ENCODE data around the gene VENTX.

DNA sequence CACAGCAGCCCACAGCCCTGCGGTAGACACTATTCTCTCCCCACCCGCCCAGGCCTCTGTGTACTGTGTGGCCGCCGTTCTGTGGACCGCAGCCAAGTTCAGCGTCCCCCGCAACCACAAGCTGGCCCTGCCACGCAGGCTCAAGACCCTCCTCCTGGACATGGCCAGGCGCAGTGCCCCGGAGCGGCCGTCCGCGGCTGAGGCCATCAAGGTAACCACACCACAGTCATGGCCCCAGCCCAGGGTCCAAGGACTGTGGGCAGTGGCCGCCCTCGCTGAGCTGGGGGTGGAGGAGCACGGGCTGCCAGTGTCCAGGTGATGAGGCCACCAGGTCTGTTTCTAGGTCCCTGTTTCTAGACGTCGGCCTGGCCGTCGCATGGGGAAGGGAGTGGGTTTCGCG lies 42.0 kb upstream of the VENTX start:
- no peak for TF ChIP-seq RAD21 (IDR thresholded peaks at IDR 0.05; ENCODE audit: low read depth)
- no peak for TF ChIP-seq CEBPB (IDR thresholded peaks at IDR 0.05)
- TF ChIP-seq, protein P1, sequence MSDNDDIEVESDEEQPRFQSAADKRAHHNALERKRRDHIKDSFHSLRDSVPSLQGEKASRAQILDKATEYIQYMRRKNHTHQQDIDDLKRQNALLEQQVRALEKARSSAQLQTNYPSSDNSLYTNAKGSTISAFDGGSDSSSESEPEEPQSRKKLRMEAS (IDR thresholded peaks at IDR 0.05): no peak
- TF ChIP-seq TEAD4 (IDR thresholded peaks at IDR 0.05): no peak
- TF ChIP-seq TAF1 (IDR thresholded peaks at IDR 0.05; ENCODE audit: low read depth): no peak
- TF ChIP-seq EP300 (IDR thresholded peaks at IDR 0.05; ENCODE audit: borderline replicate concordance): no peak
- no peak for TF ChIP-seq TCF12 (IDR thresholded peaks at IDR 0.05; ENCODE audit: low read depth)
- TF ChIP-seq CREB1 (IDR thresholded peaks at IDR 0.05; ENCODE audit: low read depth): no peak
- TF ChIP-seq, protein P2, sequence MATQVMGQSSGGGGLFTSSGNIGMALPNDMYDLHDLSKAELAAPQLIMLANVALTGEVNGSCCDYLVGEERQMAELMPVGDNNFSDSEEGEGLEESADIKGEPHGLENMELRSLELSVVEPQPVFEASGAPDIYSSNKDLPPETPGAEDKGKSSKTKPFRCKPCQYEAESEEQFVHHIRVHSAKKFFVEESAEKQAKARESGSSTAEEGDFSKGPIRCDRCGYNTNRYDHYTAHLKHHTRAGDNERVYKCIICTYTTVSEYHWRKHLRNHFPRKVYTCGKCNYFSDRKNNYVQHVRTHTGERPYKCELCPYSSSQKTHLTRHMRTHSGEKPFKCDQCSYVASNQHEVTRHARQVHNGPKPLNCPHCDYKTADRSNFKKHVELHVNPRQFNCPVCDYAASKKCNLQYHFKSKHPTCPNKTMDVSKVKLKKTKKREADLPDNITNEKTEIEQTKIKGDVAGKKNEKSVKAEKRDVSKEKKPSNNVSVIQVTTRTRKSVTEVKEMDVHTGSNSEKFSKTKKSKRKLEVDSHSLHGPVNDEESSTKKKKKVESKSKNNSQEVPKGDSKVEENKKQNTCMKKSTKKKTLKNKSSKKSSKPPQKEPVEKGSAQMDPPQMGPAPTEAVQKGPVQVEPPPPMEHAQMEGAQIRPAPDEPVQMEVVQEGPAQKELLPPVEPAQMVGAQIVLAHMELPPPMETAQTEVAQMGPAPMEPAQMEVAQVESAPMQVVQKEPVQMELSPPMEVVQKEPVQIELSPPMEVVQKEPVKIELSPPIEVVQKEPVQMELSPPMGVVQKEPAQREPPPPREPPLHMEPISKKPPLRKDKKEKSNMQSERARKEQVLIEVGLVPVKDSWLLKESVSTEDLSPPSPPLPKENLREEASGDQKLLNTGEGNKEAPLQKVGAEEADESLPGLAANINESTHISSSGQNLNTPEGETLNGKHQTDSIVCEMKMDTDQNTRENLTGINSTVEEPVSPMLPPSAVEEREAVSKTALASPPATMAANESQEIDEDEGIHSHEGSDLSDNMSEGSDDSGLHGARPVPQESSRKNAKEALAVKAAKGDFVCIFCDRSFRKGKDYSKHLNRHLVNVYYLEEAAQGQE (IDR thresholded peaks at IDR 0.05; ENCODE audit: low read depth): no peak
- TF ChIP-seq FOXM1 (IDR thresholded peaks at IDR 0.05; ENCODE audit: borderline replicate concordance, low read depth): no peak
- no peak for TF ChIP-seq YY1 (IDR thresholded peaks at IDR 0.05; ENCODE audit: low read depth)
- no peak for TF ChIP-seq ZBTB7A (IDR thresholded peaks at IDR 0.05; ENCODE audit: low read depth)

Data from Ishikawa (cell line).